ENCODE results near the gene NLK.

DNA sequence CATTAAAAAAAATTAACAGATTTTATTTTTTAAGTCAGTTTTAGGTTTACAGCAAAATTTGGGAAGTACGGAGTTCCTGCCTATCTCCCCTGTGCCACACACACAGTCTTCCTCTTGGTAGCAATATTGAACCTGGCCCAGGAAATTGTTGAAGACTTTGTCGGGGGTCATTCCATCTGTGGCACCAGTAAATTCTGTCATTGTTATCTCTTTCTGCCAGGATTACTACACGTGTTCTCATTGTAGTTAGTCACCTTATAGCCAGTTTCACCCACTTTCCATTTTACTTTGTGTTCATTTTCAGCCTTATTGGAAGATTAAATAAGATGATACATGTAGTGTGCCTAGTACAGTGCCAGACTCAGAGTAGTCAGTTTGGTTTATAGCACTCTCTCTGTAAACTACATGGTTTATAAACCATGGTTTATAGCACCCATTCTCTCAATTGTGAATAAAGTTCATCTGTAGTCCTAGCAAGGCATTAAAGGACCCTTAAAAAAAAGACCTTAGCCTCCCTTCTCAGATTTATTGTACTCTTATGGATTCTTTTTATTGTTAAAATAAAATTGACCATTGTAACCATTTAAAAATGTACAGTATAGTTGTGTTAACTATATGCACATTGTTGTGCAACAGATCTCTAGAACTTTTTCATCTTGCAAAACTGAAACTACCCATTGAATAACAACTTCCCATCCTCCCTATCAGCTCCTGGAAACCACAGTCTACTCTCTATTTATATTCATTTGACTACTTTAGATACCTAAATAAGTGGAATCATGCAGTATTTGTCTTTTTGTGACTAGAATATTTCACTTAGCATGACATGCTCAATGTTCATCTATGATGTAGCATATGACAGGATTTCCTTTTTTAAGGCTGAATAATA is 36.1 kb downstream of the NLK start:
- TF ChIP-seq, protein P1, sequence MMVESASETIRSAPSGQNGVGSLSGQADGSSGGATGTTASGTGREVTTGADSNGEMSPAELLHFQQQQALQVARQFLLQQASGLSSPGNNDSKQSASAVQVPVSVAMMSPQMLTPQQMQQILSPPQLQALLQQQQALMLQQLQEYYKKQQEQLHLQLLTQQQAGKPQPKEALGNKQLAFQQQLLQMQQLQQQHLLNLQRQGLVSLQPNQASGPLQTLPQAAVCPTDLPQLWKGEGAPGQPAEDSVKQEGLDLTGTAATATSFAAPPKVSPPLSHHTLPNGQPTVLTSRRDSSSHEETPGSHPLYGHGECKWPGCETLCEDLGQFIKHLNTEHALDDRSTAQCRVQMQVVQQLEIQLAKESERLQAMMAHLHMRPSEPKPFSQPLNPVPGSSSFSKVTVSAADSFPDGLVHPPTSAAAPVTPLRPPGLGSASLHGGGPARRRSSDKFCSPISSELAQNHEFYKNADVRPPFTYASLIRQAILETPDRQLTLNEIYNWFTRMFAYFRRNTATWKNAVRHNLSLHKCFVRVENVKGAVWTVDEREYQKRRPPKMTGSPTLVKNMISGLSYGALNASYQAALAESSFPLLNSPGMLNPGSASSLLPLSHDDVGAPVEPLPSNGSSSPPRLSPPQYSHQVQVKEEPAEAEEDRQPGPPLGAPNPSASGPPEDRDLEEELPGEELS (CRISPR knock-in tag; IDR thresholded peaks at IDR 0.05): no peak
- TF ChIP-seq, protein P2, sequence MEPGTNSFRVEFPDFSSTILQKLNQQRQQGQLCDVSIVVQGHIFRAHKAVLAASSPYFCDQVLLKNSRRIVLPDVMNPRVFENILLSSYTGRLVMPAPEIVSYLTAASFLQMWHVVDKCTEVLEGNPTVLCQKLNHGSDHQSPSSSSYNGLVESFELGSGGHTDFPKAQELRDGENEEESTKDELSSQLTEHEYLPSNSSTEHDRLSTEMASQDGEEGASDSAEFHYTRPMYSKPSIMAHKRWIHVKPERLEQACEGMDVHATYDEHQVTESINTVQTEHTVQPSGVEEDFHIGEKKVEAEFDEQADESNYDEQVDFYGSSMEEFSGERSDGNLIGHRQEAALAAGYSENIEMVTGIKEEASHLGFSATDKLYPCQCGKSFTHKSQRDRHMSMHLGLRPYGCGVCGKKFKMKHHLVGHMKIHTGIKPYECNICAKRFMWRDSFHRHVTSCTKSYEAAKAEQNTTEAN (CRISPR knock-in tag; IDR thresholded peaks at IDR 0.05): no peak
- TF ChIP-seq, protein P3, sequence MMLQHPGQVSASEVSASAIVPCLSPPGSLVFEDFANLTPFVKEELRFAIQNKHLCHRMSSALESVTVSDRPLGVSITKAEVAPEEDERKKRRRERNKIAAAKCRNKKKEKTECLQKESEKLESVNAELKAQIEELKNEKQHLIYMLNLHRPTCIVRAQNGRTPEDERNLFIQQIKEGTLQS (CRISPR knock-in tag; conservative IDR thresholded peaks at IDR 0.05): no peak
- TF ChIP-seq ZNF232 (CRISPR knock-in tag; IDR thresholded peaks at IDR 0.05) (no peak), FOXJ3 (CRISPR knock-in tag; IDR thresholded peaks at IDR 0.05; ENCODE audit: borderline replicate concordance) (no peak)
- TF ChIP-seq, protein P4, sequence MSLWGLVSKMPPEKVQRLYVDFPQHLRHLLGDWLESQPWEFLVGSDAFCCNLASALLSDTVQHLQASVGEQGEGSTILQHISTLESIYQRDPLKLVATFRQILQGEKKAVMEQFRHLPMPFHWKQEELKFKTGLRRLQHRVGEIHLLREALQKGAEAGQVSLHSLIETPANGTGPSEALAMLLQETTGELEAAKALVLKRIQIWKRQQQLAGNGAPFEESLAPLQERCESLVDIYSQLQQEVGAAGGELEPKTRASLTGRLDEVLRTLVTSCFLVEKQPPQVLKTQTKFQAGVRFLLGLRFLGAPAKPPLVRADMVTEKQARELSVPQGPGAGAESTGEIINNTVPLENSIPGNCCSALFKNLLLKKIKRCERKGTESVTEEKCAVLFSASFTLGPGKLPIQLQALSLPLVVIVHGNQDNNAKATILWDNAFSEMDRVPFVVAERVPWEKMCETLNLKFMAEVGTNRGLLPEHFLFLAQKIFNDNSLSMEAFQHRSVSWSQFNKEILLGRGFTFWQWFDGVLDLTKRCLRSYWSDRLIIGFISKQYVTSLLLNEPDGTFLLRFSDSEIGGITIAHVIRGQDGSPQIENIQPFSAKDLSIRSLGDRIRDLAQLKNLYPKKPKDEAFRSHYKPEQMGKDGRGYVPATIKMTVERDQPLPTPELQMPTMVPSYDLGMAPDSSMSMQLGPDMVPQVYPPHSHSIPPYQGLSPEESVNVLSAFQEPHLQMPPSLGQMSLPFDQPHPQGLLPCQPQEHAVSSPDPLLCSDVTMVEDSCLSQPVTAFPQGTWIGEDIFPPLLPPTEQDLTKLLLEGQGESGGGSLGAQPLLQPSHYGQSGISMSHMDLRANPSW (CRISPR knock-in tag; conservative IDR thresholded peaks at IDR 0.05; ENCODE audit: low read depth): no peak
- TF ChIP-seq, protein P5, sequence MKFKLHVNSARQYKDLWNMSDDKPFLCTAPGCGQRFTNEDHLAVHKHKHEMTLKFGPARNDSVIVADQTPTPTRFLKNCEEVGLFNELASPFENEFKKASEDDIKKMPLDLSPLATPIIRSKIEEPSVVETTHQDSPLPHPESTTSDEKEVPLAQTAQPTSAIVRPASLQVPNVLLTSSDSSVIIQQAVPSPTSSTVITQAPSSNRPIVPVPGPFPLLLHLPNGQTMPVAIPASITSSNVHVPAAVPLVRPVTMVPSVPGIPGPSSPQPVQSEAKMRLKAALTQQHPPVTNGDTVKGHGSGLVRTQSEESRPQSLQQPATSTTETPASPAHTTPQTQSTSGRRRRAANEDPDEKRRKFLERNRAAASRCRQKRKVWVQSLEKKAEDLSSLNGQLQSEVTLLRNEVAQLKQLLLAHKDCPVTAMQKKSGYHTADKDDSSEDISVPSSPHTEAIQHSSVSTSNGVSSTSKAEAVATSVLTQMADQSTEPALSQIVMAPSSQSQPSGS (CRISPR knock-in tag; IDR thresholded peaks at IDR 0.05; ENCODE audit: borderline replicate concordance, low read depth): no peak
